GM21737 (cell line): ENCODE data around the gene SIM1.

ENCODE experiments used
- ATAC-seq: cut with Tn5 transposase; IDR thresholded peaks from one replicate; pipeline ENCODE4 v1.9.1; 2021; ENCODE audit warnings: mild to moderate bottlenecking, moderate library complexity; ENCODE audit not compliant: unreplicated experiment

SIM1 gene, protein sequence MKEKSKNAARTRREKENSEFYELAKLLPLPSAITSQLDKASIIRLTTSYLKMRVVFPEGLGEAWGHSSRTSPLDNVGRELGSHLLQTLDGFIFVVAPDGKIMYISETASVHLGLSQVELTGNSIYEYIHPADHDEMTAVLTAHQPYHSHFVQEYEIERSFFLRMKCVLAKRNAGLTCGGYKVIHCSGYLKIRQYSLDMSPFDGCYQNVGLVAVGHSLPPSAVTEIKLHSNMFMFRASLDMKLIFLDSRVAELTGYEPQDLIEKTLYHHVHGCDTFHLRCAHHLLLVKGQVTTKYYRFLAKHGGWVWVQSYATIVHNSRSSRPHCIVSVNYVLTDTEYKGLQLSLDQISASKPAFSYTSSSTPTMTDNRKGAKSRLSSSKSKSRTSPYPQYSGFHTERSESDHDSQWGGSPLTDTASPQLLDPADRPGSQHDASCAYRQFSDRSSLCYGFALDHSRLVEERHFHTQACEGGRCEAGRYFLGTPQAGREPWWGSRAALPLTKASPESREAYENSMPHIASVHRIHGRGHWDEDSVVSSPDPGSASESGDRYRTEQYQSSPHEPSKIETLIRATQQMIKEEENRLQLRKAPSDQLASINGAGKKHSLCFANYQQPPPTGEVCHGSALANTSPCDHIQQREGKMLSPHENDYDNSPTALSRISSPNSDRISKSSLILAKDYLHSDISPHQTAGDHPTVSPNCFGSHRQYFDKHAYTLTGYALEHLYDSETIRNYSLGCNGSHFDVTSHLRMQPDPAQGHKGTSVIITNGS

DNA sequence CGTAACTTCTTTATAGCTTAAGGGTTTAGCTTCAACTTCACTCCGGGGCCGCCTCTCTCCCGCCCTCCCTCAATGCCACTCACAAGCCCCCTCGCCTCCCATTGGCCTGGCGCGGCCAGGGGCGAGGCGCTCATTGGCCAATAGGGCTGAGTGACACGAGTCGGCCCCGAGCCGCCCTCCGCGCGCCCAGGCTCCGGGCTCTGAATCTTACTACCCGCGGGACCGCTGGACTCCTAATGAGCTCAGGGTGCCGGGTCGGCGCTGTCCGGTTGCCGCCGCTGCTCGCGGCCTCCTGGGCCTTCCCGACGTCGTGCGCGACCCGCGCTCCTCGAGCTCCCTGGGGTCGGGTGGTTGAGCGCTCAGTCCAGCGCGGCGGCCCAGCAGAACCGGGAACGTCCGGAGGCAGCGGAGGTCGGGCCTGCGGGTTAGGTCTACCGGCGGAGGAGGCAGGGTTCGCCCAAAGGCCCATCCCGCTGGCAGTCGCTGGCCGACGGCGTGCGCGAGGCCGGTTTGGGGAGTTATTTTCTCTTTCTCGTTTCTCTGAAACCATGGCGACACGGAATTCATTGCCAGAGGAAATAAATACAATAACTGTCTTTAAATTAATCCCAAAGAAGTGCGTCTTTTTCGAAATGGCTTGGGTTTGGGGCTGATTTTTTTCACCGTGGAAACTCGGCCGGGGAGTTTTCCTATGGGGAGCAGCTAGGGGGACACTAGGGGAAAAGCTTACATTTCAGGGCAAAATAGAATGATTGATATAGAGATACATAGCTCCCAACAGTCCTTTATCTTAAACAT, at the start of gene SIM1:
Gene SIM1 (minus strand): TSS at position 19 of the 798 bp plus-strand sequence. CDS start 1,453 bp downstream, outside the sequence.
- peak; percentile 58 for ATAC-seq

DNA sequence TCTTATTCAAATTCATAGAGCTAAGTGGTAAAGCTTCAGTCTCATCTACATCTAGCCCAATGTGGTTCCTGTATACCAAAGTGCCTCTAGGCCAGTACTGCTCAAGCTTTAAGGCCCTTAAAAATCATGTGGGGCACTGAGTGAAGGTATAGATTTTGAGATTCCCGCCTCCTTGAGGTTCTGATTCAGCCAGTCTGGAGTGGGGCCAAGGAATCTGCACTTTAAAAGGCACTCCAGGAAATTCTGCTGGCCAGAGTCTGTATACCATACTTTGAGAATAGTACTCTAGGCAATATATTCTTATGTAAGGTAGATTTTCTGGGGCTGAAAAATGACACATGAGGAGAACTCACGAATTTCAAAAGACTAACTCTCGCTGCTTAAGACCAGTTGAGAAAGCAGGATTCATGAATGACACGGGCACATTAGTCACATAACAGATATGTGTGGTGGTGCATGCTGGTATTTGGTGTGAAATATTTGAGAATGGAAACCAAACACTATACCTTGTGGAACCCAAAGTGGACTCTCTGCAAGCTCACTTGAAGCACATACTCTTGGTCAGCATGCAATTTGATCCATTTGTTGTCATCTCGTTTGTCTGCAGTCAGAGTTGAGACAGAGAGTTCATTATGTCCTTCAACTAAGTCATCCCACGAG, 47.6 kb upstream of the SIM1 start:
- no peak for ATAC-seq

DNA sequence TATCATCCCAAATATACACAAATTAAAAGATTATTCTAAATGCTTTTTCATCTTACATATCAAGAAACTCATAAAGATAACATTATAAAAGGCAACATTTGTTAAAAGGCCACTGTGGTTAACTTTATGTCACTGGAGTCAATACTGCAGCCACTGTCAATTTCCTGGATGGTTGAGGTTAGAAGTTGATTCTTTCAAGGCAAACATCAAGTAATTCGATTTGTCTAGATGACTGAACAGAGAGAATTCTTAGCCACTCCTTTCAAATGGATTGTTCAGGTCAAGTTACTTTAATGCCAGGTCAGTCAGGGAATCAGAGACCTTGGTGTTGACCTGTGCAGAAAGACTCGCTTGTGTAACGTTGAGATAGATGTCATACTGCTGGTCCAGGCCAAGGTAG, 44.4 kb upstream of the SIM1 start:
- ATAC-seq: no peak

DNA sequence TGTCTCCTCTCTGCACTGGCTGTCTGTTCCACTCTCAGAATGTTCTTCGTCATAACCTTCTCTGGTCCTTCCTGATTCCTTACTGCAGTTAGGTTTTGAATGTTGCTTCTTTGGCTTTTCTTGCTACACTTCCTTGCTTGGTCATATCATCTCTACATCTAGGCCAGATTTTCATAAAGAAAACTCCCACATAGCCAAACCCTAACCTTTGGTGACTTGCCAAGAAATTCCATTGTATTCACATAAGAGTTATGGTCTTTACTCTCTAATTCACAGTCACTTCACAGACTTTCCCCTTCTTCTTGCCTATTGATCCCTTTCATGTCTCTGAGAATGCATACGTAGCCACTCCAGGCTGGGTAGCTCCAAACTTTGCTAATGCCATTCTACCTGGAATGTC, 41.9 kb upstream of the SIM1 start:
- no peak for ATAC-seq

DNA sequence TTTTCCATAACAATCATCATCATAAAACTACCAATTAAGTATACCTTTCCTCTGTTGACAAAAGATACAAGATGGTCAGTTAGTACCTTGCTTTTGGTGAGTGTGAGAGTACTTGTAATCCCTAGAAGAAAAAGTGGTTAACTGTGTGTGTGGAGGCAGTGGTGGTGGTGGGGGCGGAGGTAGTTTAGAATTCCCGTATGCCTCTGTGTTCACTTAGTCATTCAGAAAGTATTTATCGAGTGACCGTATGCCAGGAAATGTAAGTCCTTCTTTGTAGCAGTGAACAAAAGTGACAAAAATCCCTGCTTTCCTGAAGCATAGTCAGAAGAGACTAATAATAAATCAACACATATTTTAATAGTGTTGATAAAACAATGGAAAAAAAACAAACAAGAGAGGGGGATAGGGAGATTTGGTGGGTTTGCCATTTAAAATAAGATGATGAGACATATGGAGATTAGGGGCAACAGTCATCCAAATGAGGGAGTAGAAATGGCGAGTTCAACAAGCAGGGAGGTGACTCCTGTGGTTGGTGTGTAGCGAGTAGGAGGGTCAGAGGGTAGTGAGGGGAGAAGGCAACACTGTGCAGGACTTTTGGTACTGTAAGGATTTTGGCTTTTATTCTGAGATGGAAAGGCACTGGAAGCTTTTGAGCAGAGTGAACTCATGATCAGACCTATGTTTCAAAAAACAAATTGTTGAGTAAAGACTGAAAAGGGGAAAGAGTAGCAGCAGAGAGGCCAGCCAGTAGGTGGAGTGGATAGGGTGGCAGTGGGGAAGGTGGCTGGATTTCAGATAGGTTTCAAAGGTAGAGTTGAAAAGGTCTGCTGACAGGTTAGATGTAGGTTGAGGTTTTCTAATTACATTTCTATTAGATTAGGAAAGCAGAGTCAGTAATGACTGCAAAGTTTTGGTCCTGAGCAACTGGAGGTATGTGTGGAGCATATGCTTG, 40.3 kb upstream of the SIM1 start:
- ATAC-seq: no peak

DNA sequence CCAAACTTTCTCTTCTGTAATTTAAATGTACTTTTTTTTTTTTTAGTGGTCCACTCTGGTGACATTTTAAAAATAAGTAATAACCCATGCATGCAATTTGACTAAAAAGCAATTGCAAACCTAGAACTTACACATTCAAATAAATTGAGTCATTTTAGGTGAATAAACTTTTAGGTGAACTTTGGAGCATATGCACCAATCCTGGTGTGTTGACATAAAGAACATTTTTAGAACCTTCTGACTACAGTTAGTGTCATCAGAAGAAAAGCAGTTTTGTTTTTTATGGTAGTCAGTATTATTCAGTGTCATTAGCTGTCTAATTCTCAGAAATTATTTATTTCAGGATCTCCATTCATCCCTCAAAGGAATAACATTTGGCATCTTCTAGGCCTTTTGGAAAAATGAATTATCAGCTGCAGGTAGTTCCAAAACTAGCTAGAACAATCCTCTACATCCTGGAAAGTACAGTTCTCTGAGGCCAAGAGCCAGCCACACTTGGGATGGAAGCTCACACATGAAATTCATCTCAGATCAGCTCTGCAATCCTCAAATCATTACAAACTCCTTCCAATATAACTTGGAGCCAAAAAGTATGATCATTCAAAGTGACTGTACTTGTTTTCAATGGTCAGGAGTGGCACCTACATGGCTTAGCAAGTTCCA, 38.5 kb upstream of the SIM1 start:
- ATAC-seq: no peak

DNA sequence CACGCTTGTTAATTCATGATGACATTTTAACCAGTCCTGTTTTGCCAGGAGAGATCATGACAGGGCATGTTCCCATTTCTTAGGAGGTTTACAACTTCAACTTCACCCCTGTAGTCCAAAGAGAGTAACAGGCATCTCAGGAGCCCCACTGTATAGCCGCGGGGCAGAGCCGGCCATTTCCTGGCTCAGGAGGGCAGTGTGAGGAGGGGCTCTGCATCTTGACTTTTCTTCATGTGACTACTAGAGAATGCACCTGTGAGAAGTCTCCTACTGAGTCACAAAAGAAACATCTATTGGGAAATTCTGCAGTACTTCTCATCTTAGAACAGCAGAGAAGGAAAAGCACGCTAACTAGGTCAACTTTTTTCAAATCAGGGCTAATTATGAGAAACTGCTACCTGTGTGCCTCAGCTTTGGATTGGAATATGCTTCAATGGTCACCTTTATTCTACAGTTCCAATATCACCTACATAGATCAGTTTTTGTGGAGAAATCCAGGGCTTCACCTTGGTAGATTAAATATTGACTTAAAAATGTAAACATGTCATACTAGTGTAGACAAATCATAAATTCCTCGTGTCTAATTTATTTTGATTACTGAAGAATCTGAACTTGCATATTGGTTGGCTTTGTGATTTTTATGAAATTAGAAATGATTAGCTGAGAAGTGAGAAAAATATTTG, 28.6 kb upstream of the SIM1 start:
- ATAC-seq: no peak

DNA sequence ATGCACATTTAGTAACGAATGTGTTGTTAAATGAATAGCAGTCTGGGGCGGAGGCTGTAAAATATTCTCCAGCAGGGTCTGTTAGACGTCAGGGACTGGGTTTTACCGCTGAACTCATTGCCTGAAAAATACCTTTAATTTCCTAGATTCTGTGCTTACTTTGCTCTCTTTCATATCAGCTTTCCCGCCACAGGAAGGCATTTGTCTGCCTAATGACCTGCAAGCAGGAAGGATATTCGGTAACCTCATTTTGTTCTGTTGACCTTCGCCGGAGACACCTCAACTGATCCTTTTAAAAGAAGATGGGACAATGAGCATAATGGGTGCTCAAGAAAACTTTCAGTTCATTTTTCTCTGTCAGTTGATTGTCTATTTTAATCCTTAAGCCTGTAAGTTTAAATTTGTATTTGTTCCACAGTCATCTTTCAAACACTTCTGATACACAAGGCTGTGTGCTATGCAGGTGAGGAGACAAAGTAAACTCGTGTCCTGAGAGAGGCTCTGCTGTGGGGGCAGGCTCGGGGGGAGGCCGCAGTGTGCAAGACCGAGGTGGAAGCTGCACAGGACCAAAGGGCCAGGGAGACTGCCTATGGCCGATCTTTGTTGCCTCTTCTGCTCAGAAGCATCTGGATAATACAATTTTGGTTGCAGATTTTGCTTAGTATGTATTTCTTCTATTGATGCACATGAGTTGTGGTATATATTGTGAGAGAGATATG, 27.4 kb upstream of the SIM1 start:
- ATAC-seq: no peak

DNA sequence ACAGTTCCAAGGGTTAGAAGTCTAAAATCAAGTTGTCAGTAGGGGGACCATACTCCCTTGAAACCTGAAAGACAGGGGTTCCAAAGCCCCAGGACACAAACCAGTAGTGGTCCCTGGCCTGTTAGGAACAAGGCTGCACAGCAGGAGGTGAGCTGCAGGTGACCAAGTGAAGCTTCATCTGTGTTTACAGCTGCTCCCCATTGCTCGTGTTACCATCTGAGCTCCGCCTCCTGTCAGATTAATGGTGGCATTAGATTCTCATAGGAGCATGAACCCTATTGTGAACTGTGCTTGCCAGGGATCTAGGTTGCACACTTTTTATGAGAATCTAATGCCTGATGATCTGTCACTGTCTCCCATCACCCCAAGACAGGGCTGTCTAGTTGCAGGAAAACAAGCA, 25.3 kb upstream of the SIM1 start:
- no peak for ATAC-seq

DNA sequence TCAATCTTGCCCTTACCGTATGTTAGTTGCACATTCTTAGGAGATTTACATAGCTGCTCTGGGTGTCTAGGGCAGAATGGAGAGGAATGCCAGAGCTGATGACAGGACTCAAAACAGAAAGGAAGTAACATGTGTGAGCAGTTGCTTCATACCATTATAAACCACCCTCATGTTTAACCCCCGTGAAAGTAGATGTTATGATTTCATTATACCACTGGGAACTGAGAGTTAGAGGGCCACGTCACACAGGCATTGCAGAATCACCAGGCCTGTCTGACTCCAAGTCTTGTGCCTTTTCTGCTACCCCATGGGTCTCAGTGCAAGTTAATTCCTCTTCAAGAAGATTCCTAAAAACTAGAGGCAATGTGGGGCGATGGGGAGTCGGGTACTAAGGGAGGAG, 23.5 kb upstream of the SIM1 start:
- ATAC-seq: no peak

DNA sequence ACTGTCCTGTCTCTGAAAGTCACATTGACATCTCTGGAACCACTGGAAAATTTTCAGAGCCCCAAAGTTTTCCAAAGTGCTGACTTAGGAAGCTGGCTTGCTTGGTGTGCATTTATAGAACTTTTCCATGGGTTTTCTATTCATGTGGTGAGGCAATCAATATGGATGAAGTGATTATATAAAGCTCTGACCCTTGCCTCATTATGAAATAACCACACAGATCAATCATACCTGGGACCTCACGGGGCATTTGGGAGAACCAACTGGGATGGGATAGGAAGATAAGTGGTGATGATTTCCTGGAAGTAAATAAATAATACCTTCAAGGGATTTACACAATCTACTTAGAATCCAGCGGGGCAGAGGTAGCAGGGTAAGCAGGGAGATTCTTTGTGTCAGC, 22.9 kb upstream of the SIM1 start:
- ATAC-seq: no peak

DNA sequence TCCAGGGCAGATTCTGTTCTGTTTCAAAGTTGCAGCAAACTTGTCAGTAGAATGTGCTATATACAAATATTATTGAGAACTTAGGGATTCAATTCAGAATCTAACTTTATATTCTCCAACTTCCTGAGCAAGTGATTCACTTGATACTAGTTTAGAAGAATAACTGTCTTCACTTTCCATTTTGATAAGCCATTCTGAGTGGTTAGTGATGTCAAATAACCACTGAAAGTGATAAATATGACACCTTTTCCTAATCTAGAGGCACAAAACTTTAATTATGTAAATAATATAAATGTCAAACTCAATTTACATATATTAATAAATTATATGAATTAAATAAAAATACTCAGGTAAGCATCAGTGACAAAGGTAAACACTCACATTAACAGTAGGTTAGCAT, 20.5 kb upstream of the SIM1 start:
- no peak for ATAC-seq

DNA sequence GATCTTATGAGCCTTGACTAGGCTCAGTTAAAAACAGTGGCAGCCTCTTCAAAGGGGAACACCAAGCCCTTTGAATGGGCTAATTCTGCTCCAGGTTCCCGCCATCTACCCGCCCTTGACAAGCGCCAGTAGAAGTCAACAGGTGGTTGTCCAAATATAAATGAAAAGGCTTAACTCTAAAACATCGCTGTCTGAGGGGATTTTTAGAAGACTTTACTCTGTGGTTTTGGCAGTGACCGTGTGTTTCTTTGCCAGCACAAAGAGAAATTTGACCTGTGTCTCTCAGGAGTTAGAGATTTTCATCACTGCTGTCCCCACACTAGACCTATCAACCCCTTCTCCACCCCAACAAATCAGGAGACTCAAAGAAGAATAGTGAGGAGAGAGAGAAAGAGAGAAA, 19.8 kb upstream of the SIM1 start:
- ATAC-seq: no peak

DNA sequence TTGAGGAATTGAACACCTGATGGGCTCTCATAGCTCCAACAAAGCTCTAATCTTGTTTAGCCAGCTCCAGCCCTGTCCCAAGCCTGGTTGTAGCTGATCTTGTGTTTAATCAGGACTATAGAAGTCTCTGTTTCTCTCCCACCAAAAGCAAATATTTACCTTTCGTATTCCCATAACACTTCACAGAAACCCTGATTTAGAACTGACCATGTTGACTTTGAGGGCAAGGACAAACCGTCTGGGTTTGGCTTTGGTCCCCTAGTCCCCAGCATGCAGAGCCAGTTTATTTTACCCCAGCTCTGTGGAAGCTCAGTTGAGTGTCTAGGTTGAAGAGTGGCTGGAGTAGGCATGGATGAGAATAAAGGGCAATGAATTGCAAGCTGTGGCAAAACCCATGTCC, 18.0 kb upstream of the SIM1 start:
- no peak for ATAC-seq

DNA sequence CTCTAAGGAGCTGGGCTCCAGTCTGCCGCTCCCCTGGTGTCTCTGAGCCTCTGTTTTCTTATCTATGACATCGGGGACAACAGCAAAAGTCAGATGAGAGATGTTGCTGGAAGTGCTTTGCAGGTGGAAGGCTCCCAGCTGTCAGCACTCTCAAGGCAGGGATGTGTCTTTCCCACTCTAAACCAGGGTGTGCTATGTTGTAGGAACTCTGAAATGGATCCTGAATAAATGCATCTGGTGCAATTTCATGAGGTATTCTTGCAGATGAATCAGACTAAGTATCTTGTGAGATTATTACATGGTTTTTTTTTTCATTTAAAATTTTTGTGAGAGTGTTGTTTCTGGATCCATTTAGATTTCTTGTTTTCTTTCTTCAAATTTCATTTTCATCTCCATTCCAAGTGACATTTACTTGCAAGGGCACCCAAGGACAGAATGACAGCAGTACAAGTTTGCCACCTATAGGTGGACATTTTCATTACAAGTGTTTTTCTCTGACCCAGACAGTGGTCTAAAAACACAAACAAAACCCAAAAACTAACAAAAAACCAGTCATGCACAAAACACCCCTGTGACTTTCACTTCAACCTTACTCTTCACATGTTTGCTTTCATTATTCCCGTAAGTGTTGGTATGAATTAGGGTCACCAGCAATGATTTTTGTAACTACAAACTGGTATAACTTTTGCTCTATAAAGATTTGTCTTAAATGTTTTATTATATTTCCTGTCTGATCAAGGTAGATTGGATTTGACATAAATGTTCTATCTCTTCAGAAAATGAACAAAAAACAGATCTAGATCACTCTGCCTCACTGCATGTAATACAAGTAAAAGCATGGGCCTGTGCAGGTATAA, 14.7 kb upstream of the SIM1 start:
- no peak for ATAC-seq

DNA sequence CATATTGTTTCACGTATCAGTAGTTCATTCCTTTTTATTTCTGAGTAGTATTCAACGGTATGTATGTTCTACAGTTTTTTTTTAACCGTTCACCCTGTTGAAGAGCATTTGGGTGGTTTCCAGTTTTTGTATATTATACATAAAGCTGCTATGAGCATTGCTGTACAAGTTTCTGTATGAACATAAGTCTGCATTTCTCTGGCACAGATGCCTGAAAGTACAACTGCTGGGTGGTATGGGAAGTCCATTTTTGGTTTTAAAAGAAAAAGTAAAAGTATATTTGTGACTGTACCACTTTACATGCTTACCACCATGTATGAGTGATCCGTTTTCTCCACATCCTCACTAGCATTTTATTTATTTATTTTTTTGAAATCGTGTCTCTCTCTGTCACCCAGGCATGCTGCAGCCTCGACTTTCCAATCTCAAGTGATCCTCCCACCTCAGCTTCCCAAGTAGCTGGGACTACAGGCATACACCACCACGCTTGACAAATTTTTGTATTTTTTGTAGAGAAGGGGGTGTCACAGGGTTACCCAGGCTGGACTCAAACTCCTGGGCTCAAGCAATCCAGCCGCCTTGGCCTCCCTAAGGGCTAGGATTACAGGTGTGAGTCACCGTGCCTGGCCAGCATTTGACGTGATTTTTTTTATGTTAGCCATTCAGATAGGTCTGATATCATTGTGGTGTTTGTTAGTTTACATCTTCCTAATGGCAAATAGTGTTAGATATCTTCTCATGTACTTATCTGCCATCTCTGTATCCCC, 11.0 kb upstream of the SIM1 start:
- peak; percentile 53 for ATAC-seq
